ENCODE results near the gene PNPLA3. TPM values are rescaled to one million over a fixed set of nuclear protein-coding genes. Genes with fewer than 3 reads are reported as not detected.

The PNPLA3 gene
- total and polyA plus RNA-seq, 5 experiments from 2014 or later: 0.60 to 0.63 TPM; not detected in 3

DNA sequence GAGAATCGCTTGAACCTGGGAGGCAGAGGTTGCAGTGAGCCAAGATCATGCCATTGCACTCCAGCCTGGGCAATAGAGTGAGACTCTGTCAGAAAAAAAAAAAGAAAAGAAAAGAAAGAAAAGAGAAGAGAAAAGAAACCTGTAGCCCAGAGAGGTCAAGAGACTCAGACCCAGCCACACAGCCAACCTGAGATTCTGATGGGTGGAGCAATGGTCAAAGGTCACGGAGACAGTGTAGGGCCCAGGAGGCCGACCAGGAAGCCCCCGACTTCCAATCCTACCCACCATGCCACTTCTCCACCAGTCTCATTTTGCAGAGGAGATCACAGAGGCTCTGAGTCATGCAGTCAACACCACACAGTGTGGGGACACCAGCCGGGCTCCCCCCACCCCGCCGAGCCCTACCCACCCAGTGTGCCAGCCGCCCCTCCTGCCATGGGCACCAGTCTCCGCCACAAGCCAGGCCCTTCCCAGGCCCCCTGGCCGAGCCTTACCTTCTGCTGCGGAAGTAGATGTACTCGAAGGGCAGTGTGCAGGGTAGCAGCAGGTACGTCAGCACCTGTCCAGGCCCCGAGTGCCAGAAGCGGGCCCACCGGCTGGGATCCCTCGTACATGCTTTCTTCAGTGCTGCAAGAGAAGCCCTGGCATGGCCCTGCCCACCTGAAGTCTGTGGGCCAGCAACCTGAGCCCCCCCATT is 39.7 kb upstream of the PNPLA3 start:
- no peak for ATAC-seq
- POLR2A ChIA-PET: no interaction called here

GRCh38 chr22:43884600-43885318 is 38.8 kb upstream of the PNPLA3 start:
- no peak for ATAC-seq
- peak in 6 of 10 donors; percentile 12 to 28 (median 20) for DNase-seq
- H3K4me1 Mint-ChIP-seq: peaks cover 2 to 5% (median 5%) of the 10 kb centered on the region in 4 donors
- no peaks in the 10 kb centered on the region for H3K9me3 Mint-ChIP-seq
- POLR2A ChIA-PET: no interaction called here
- H3K27ac Mint-ChIP-seq: peak overlapping the region in 1 of 10 donors; percentile 2
- H3K27me3 Mint-ChIP-seq: peaks cover 13 to 70% (median 32%) of the 10 kb centered on the region in 5 donors
- no peaks in the 10 kb centered on the region for H3K36me3 Mint-ChIP-seq
- peak overlapping the region in 1 of 10 donors; percentile 10 for H3K4me3 Mint-ChIP-seq

More for the DNA sequence above, 39.7 kb upstream of the PNPLA3 start:
- DNase-seq: no peak
- Mint-ChIP-seq H3K9me3 (no peaks in the 10 kb centered on the region), H3K4me3 (no peak overlapping the region), H3K27ac (peak overlapping the region in 1 of 10 donors; percentile 64), H3K27me3 (peaks cover 11 to 70% (median 31%) of the 10 kb centered on the region in 5 donors), H3K4me1 (peaks cover 2 to 5% (median 5%) of the 10 kb centered on the region in 4 donors), H3K36me3 (no peaks in the 10 kb centered on the region)

GRCh38 chr22:43885319-43885671 is 38.3 kb upstream of the PNPLA3 start:
- Mint-ChIP-seq H3K4me1 (peaks cover 2 to 5% (median 5%) of the 10 kb centered on the region in 4 donors), H3K9me3 (no peaks in the 10 kb centered on the region), H3K27me3 (peaks cover 14 to 71% (median 32%) of the 10 kb centered on the region in 5 donors), H3K4me3 (no peak overlapping the region), H3K27ac (no peak overlapping the region), H3K36me3 (no peaks in the 10 kb centered on the region)
- DNase-seq: no peak
- POLR2A ChIA-PET: no interaction called here
- ATAC-seq: no peak

- Mint-ChIP-seq H3K4me3 (no peak overlapping the region), H3K27ac (no peak overlapping the region), H3K4me1 (peaks cover 2 to 5% (median 5%) of the 10 kb centered on the region in 4 donors), H3K9me3 (no peaks in the 10 kb centered on the region), H3K27me3 (peaks cover 16 to 66% (median 30%) of the 10 kb centered on the region in 5 donors), H3K36me3 (no peaks in the 10 kb centered on the region)
- POLR2A ChIA-PET: no interaction called here
- ATAC-seq: no peak
- no peak for DNase-seq
Measured at GRCh38 chr22:43885786-43886185, 37.8 kb upstream of the PNPLA3 start.

DNA sequence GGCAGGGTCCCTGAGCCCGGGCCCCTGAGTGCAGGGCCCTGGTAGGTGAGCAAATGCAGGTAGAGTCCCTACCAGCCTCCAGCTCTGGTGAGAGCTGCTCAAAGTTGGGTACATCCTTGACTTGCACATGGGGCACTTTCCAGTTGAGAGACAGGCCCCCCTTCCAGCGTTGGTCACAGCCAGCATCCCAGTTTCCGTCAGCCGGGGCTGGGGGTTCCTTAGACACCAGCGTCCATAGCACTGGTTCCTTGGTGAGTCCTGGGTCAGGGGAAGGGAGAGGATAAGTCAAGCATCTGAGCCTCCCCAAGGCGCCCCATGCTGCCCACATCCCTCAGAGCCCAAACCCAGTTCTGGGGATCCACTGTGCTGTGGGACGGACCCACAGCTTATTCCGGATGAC is 37.4 kb upstream of the PNPLA3 start:
- H3K4me1 Mint-ChIP-seq: peaks cover 2 to 9% (median 5%) of the 10 kb centered on the region in 4 donors
- no peaks in the 10 kb centered on the region for H3K36me3 Mint-ChIP-seq
- no peaks in the 10 kb centered on the region for H3K9me3 Mint-ChIP-seq
- POLR2A ChIA-PET: no interaction called here
- H3K4me3 Mint-ChIP-seq: no peak overlapping the region
- H3K27me3 Mint-ChIP-seq: peaks cover 16 to 62% (median 30%) of the 10 kb centered on the region in 5 donors
- no peak for DNase-seq
- no peak for ATAC-seq
- no peak overlapping the region for H3K27ac Mint-ChIP-seq

DNA sequence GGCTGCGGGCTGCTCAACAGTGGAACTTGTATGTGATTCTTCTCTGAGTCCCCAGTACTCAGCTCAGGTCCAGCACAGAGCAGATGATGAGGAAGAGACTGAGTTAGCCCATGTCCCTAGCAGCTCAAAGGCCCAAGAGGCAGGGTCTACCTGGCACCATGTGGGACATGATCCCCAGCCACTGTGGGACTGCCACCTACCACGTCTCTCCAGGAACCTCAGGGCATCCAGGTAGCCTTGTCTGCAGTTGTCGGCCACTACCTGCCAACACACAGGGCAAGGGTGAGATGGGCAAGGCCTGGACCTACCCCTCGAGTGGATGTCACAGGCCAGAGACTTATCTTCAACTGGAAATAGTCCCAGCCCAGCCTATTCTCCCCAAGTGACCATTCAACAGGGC is 36.2 kb upstream of the PNPLA3 start:
- POLR2A ChIA-PET: no interaction called here
- Mint-ChIP-seq H3K27ac (no peak overlapping the region), H3K27me3 (peaks cover 16 to 69% (median 30%) of the 10 kb centered on the region in 5 donors), H3K4me3 (peak overlapping the region in 1 of 10 donors; percentile 15), H3K36me3 (no peaks in the 10 kb centered on the region), H3K4me1 (peaks cover 2 to 12% (median 5%) of the 10 kb centered on the region in 4 donors), H3K9me3 (no peaks in the 10 kb centered on the region)
- DNase-seq (no peak), ATAC-seq (no peak)

DNA sequence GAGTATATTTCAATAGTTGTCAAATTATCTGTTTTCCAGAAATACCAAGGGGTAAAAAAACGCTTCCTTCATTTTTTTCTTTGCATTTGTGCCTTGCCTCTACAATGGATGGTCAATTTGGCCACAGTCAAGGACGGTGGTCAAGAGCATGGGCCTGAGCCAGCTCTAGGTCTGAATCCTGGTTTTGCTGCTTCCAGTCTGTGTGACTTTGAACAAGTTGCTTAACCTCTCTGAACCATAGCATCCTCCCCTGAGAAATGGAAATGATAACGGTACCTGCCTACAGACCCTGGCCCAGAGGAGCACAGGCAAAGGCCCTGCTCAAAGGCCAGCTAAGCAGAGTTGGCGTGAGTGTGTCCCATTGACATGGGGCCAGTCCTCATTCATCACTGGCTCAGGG is 34.9 kb upstream of the PNPLA3 start:
- Mint-ChIP-seq H3K9me3 (no peaks in the 10 kb centered on the region), H3K4me3 (no peak overlapping the region), H3K4me1 (peaks cover 0 to 14% (median 4%) of the 10 kb centered on the region in 4 donors), H3K36me3 (no peaks in the 10 kb centered on the region), H3K27me3 (peaks cover 18 to 70% (median 34%) of the 10 kb centered on the region in 5 donors), H3K27ac (no peak overlapping the region)
- ATAC-seq (no peak), DNase-seq (no peak)
- POLR2A ChIA-PET: interaction anchor here (0.7 kb wide), 1 partner anchor 711 kb away, joined by 3 read pairs; no protein-coding TSS in a partner anchor

DNA sequence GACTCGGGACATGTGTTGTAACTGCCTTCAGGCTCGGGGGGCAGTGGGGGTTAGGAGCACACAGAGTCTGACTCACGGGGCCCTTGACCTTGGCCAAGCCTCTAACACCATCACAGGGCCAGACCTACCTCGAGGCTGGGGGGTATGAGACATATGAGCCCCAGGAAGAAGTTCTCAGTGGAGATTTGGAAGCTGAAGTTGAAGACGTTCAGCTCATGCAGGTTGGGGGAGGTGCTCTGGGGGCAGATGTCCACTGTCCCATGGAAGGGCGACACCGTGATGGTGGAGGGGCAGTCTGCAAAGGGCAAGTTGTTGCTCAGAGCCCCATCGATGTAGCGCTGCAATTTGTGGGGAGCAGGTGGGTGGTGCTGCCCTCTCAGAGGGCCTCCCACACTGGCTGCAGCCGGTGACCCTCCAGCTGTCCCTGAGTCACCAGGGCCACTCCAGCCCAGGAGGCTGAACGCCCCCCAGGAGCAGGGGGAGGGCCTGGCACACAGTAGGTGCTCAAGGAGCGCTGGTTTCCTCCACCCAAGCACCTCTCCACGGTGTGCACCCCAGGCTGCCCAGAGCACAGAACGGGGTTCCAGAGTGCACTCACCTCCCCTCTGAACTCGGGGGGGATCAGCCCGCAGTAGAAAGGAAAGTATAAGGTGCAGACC is 34.3 kb upstream of the PNPLA3 start:
- Mint-ChIP-seq H3K27me3 (peaks cover 20 to 73% (median 37%) of the 10 kb centered on the region in 5 donors), H3K36me3 (no peaks in the 10 kb centered on the region), H3K27ac (no peak overlapping the region), H3K9me3 (no peaks in the 10 kb centered on the region), H3K4me1 (peaks cover 0 to 14% (median 4%) of the 10 kb centered on the region in 4 donors), H3K4me3 (peak overlapping the region in 1 of 10 donors; percentile 34)
- ATAC-seq (no peak), DNase-seq (no peak)
- POLR2A ChIA-PET: no interaction called here

- ATAC-seq (no peak), DNase-seq (no peak)
- Mint-ChIP-seq H3K36me3 (no peaks in the 10 kb centered on the region), H3K27ac (peak overlapping the region in 1 of 10 donors; percentile 34), H3K4me1 (peaks cover 0 to 11% (median 3%) of the 10 kb centered on the region in 4 donors), H3K9me3 (no peaks in the 10 kb centered on the region), H3K27me3 (peaks cover 20 to 71% (median 37%) of the 10 kb centered on the region in 5 donors), H3K4me3 (no peak overlapping the region)
- POLR2A ChIA-PET: no interaction called here
Measured at GRCh38 chr22:43889860-43890253, 33.7 kb upstream of the PNPLA3 start.

- Mint-ChIP-seq H3K27ac (no peak overlapping the region), H3K36me3 (no peaks in the 10 kb centered on the region), H3K9me3 (no peaks in the 10 kb centered on the region), H3K27me3 (peaks cover 18 to 69% (median 33%) of the 10 kb centered on the region in 5 donors), H3K4me1 (peaks cover 0 to 9% (median 2%) of the 10 kb centered on the region in 4 donors), H3K4me3 (peak overlapping the region in 2 of 10 donors; percentile 19 to 26)
- POLR2A ChIA-PET: no interaction called here
- ATAC-seq (no peak), DNase-seq (no peak)
Measured at GRCh38 chr22:43890901-43891331, 32.7 kb upstream of the PNPLA3 start.

DNA sequence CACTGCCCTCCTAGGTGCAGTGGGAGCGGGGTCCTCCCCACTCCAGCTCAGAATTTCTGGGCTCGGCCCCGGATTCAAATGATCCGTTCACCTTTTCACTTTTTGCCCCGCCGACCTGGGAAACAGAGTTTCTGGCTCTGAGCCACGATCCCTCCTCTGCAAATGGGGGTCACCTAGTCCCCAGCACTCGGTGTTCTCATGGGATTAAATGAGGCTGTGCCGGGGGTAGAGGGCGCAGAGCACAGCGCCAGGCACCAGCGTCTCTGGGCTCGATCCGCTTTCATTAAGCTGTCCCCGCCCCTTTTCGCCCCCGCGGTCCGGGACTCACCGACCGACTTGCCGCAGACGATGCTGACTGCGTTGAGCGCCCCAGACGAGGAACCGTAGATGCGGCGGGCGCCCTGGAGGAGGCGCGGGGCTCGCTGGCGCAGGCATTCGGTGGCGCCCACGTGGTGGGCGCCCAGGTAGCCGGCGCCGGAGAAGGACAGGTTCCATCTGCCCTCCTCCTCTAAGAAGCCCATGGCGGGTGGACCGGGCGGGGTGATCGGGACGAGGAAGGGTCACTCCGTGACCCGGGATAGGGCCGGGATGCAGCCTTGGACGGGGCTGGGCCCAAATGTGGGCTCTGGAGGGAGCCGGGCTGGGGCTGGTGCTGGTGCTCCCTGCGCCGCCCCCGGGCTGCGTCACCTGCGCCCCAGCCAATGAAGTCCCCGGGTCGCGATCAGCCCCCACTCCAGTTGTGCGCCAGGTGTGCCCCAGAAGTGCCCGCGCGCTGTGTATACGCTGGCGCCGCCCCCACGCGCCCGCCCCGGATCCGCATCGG is 32.0 kb upstream of the PNPLA3 start, which contains the start of gene PNPLA5:
Gene PNPLA5 (minus strand): TSS at position 654 of the 823 bp plus-strand sequence. CDS start 133 bp downstream, at position 521.
- Mint-ChIP-seq H3K27me3 (peaks cover 18 to 68% (median 33%) of the 10 kb centered on the region in 5 donors), H3K27ac (peak within 1 kb of the TSS in 1 of 10 donors; percentile 13), H3K4me1 (peaks cover 0 to 9% (median 2%) of the 10 kb centered on the region in 4 donors), H3K4me3 (peak within 1 kb of the TSS in 3 of 10 donors; percentile 10 to 41 (median 19)), H3K9me3 (no peaks in the 10 kb centered on the region), H3K36me3 (no peaks in the 10 kb centered on the region)
- DNase-seq (no peak), ATAC-seq (peak in 1 of 2 donors; percentile 49)
- POLR2A ChIA-PET: no interaction called here
